ENCODE data around the gene TCF15.

Gene TCF15

DNA sequence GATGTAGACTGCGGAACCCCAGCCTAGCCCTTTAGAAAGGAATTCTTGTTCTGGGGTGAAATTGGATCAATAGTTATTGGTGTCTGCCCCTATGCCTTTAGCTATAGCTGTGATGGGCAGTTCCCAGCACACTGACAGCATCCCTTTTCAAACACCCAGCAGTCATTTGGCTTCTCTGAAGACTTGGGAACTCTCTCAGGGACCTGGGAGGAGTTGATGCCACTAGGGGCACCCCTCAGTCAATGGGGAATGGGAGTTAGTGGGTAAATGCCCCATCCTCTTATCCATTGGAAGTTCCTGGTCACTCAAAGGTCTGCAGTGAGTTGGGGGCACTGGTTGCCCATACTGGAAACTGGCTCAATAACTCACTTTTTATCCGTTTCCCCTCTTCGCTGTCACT is 34.9 kb downstream of the TCF15 start:
- DNase-seq, result no peak

DNA sequence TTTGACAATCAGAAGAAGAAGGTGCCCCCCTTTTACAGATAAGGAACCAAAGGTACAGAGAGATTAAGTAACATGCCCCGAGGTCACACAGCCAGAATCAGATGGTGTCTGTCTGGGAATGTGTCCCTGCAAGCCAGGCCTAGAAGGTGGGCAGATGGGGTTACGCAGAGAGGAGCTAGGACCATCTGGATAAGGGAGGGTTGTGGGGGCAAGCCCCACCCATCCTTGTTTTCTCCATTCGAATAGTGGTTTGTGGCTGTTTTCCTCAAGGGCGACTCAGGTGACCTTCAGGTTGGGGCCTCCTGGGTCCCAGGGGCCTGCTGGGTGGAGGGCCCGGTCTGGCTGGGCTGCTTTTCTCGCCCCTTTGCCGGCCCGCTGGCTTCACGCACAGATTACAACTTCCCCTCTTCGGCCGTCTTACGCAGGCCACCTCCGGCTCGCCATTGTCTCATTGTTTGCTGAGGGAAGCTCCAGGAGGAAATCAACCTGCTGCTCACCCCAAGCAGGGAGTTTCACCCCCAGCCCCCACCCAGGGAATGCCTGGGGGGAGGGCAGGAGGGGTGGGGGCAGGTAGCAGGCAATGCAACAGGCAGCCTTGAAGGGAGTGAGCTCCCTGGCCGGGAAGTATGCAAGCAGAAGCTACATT is 35.7 kb downstream of the TCF15 start:
- DNase-seq, result no peak

DNA sequence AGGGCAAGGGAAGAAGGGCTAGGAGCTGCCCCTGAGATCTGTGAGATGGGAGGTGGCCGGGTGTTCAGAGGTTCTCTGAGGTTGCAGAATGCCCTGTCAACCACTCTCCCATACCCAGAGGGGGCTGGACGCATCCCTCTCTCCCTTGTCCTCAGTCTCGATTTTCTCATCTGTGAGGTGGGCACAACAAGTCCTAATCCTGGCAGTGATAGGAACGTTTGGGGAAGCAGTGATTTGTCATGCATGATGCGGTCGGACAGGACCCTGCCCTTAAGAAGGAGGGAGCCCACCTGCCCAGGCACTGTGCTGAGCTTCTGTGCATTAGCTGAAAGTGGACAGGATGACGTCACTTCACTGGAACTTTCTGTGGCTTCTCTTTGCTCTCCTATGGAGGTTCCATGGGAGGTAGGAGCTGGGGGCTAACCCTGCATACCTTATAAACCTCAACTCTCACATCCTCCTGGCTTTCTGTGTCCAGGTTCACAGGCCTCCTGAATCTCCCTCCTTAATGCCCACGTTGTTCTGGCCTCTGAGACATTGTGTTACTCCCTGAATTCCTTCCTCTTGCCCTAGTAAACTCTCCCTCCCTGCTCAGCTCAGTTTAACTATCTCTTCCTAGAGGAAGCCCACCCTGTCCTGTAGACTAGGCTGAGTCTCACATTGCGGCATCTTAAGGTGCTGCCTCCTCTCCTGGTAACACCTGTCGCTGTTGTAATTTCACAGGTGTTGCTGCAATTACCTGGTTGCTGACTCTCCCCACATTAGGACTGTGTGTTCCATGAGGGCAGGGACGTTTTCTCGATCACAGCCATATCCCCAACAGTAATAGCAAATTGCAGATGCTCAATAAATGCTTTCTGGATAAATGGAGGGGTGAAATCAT is 36.5 kb downstream of the TCF15 start:
- DNase-seq, result no peak

DNA sequence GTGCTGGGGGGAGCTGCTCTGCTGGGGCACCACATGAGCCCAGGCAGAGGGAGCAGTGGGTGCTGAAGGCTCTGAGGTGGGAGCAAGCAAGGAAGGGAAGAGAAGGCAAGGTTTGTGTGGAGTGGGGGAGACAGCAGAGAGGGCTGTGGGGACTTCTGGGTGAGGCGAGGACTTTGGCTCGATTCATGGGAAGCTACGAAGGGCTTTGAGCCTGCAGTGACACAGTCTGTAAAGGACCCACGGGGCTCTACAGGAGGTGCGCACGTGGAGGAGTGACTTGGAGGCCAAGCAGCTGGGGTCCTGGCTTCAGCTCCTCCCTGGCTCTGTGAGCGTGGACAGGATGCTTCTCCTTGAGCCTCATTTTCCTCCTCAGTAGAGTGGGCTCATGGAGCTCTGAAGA is 37.4 kb downstream of the TCF15 start:
- DNase-seq, result no peak

DNA sequence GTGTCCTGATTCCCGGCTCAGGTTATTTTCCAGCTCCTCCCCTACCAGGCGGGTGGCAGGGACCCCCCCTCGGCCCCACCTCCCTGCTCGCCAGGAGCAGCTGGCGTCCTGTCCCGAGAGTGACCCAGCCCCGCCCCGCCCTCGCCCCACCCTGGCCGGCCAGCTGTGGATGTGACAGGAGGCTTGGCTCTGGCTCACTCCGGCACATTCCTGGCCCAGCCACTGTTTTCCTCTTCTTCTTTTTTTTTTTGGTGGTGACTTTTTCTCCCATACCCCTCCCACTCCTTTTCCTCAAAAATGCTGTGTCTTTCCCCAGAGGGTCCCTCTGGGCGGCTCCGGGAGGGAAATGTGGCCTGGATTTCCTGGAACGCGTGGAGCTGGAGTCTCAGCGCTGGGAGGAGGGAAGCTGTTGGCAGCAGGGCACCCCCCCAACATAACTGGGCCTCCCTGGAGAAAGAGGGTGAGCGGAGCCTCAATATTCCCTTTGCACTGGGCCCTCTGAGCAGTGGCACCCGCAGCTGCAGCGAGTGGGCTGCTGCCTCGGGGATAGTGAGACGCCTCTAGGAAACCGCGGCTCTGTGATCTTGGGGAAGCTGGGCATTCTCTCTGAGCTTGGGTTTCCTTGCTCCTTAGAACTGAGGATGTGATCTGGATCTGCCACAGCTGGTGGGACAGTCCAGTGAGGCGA is 38.2 kb downstream of the TCF15 start:
- DNase-seq, result no peak

DNA sequence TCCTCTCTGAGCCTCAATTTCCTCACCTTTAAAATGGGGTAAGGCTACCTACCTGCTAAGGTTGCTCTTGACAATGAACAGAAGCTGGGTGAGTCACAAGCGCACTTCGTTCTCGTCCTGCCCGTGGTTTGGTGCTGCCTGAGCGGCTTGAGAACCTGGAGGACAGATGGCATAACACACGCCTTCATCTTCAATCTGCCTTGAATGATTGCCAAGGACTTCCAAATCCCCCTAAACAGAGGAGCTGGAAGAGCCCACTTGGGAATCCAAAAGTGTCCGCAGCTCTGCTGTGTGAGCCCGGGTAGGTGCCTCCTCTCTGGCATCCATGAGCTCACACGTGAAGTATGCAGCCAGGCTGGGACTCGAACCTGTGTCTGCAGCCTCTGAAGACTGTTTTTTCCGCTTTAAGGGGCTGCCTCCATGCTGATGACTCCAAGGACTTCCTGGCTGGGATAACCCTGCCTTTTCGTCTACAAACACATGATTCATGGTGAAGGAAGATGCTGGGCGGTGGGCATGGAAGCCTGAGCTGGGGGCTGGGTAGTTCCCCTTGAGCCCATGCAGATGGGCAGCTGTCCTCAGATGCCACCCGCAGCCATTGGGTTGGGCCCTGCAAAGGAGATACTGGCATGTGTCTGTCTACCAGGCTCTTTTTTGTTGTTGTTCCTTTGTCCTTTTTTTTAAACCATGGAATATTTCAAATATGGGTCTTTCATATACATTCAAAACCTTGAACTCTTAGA is 41.3 kb downstream of the TCF15 start:
- DNase-seq, result no peak

DNA sequence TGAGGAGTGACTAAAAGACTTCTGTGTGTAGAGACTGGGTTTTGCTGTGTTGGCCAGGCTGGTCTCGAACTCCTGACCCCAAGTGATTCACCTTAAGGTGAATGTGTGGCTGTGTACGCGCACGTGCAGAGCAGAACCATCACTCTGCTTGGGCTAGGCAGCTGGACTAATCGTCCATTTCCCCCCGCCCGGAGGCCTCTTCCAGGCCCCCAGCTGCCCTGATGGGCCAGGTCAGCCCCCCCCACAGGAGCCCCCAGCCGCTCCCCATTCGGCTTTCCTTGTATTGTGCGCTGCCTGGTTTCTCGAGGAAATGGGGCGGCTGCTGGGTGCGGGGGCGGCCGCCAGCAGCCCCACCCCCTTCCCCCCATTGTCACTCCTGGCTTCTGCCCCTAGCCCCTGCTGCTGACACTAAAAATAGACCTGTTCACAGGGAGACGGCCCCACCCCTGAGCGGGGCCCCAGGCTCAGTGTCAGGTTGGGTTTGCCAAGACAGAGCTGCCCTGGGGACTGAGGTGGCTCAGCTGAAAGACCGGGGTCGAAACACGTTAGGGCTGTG is 41.9 kb downstream of the TCF15 start:
- DNase-seq, result no peak

DNA sequence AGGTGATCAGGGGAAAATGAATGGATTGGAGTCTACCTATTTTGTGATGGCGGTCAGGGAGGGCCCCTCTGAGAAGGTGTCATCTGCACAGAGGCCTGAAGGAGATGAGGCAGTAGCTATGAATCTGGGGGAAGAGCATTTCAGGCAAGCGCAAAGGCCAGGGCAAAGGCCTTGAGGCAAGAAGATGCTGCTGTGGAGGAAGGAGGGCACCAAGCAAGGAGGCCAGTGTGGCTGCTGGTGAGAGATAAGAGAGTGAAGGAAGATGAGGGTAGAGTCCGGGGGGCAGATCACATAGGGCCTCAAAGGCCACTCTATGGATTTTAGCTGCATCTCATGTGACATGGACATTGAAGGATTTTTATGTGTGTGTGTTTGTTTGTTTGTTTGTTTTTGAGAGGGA is 45.9 kb downstream of the TCF15 start:
- DNase-seq, result no peak

DNA sequence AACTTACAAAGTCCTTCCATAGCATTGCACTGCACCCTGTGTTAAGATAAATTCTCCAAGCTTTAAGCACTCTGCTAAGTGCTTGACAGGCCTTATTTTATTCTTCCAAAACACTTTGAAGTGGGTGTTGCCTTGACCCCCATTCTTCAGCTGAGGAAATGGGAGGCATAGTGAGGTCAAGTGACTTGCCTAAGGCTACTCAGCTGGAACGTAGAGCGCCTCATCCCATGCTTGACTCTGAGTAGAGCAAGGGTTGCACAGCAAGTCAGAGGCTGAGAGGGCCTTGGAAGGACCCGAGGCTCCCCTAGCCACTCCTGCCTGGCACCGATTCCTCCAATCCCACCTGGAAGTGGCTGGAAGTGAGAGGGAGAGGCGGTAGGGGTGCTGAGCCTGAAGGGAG is 46.9 kb downstream of the TCF15 start:
- no peak for DNase-seq

DNA sequence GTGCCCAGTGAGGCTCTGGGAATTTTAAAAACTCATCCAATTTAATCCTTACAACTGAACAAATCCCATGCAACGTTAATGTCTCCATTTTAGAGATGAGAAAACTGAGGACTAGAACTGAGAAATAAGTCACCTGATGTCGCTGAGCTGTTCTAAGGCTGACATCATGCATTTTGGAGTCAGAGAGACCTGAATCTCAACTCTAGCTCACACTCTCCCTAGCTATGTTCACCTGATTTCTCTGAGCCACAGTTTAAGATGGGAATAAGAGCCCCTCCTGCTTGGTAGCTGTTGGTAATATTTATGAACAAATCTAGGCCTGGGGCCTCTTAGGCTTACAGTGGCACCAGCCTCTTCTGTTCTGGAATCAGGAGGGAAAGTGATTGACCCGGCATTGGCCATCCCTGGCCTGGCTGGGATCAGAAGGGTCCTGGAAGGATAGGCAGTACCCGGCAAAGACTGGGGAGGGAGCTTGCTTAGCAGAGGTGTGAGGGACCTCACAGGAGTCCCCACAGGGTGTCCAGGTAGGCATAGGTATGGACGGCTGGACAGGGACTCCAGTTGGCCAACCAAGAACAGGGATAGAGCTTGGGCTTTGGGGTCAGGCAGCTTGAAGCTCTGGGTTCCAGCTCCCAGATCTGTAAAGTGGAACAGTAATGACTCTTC is 47.7 kb downstream of the TCF15 start:
- DNase-seq, result no peak

DNA sequence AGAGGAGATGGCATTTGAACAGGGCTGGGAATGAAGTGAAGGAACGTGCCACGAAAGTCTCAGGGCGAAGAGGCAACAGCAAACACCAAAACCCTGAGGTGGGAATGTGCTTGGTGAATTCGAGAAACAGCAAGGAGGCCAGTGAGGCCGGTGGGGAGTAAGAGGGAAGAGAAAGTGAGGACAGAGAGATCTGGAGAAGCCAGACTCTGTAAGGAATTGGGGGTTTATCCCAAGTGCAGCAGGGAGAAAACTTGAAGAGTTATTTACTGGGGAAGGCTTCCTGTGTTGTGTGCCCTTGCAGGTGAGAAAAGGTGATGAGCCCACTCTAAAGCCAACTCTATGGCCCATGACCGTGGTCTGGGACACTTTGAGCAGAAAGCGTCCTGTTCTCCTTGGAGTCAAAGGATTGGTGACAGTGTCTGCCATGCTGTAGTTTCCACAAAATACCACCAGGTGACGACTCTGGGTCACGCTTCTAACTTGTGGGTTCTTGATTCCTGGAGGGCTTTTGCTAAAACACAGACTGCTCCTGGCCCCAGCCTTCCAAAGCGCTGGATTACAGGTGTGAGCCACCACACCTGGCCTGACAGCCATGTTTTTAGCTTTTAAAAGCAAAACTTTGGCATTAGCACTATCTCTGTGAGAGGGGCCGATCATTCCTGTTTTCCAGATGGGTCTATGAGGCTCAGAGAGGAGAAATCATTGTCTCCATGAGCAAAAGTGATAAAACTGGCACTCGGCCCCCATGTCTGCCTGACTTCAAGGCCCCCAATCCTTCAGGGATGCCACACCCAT is 48.5 kb downstream of the TCF15 start:
- peak; percentile 31 for DNase-seq

DNA sequence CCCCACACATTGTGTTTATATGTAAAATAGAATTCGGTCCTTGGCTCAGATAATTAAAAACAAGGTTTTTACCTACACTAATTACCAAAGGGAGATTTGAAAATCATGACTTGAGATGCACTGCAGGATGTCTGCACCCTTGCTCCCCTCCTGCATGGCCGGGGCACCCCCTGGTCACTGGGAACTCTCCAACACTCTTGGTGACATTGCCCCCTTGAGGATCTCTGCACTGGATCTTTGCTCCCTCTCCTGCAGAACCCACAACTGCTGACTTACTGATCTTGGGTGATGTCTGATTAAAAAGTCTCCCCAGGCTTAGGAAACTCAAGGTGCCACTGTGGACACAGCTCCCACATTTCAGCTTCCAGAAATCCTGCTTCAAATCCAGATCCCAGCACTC is 49.4 kb downstream of the TCF15 start:
- DNase-seq, result no peak

DNA sequence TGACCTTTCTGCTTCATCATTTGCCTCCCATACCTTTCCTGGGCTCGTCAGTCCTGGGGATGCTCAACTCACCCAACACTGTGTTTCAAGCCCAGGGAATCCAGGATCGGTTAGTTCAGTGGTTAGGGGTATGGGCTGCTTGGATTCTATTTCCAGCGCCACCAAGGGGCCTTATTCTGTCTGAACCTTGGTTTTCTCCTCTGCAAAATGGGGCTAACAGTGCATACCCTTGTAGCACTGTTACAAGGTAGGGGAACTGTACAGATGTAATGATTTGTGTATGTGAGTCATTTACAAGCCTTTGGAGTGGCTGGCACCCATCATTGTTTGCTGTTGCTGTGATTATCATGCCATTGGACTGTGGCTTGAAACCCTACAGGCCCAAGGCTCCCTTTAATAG is 52.0 kb downstream of the TCF15 start:
- DNase-seq, result no peak

DNA sequence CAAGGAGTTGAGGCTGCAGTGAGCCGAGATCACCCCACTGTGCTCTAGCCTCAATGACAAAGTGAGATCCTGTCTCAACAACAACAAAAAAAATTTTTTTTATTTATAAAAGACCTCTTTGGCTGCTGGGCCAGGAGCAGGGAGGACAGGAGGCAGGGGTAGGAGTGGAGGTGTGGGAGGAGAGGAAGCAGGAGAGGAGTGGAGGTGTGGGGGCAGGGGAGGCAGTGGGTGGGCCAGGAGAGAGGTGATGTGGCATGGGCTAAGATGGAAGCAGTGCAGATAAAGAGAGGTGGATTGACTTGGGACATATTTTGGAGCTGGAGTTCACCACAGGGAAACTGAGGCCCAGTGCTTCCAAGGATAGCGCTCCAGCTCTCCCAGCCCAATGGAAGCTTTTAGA is 53.1 kb downstream of the TCF15 start:
- no peak for DNase-seq

DNA sequence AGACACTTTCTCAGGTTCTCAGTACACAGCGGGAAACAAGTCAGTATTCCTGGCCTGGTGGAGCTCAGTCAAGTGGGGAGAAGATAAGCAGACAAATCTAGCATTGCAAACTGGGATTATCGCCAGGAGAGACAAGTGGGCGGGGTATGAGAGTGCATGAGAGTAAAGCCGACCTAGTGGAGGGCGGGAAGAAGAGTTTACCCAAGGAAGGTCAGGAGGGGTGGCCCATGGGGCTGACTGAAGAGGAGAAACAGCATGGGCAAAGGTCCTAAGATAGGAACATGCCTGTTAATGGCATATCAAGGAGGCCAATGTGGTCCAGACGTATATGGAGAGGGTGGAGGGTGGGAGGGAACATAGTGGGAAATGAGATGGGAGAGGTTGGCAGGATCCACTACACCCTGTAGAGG is 54.1 kb downstream of the TCF15 start:
- no peak for DNase-seq
